ENCODE results near the gene HIC1.

Gene HIC1

GRCh38 chr17:2102931-2103809 is 48.3 kb downstream of the HIC1 start:
- DNase-seq (ENCODE audit: low read depth) = no peak

- no peak for DNase-seq (ENCODE audit: low read depth)
Observed at GRCh38 chr17:2105663-2106062, 50.8 kb downstream of the HIC1 start.

- DNase-seq (ENCODE audit: low read depth) = no peak
Observed at GRCh38 chr17:2106308-2106955, 51.5 kb downstream of the HIC1 start.

- no peak for DNase-seq (ENCODE audit: low read depth)
Observed at GRCh38 chr17:2107050-2107449, 52.1 kb downstream of the HIC1 start.

- DNase-seq (ENCODE audit: low read depth) = no peak
Observed at GRCh38 chr17:2107506-2107905, 52.6 kb downstream of the HIC1 start.

GRCh38 chr17:2108170-2108569 is 53.3 kb downstream of the HIC1 start:
- no peak for DNase-seq (ENCODE audit: low read depth)

- no peak for DNase-seq (ENCODE audit: low read depth)
Observed at GRCh38 chr17:2110436-2110835, 55.5 kb downstream of the HIC1 start.

- DNase-seq (ENCODE audit: low read depth) = no peak
Observed at GRCh38 chr17:2111691-2112090, 56.8 kb downstream of the HIC1 start.

All from GM04503 (cell line).